Gastroesophageal sphincter (tissue), 3 donors: Measurements from ENCODE around the gene TADA2B.

Experiments
- CTCF ChIP-seq, 4 experiments: fragments of 200-600 bp in 2 of 4; fragments of 450-650 bp in 2 of 4; sonication (generic) in 1 of 4; IDR thresholded peaks; one replicate each; pipeline ENCODE4 v1.5.1; 2017 to 2019; ENCODE audit warnings: antibody characterized with exemption in 4 of 4, mild to moderate bottlenecking in 2 of 4, moderate library complexity in 2 of 4
- POLR2AphosphoS5 ChIP-seq: sonication (generic); formaldehyde crosslinking; IDR thresholded peaks from one replicate; pipeline ENCODE4 v1.6.1; 2017; ENCODE audit warnings: antibody characterized with exemption

GRCh38 chr4:7016086-7016485 lies 27.1 kb upstream of the TADA2B start:
- no peak for TF ChIP-seq CTCF (IDR thresholded peaks at IDR 0.05)
- no peak for TF ChIP-seq POLR2AphosphoS5
